ENCODE results near the gene BOK. TPM values are rescaled to one million over a fixed set of nuclear protein-coding genes. Genes with fewer than 3 reads are reported as not detected.

BOK gene
- total RNA-seq, 1 experiment from 2014 or later, result 41.5 TPM

DNA sequence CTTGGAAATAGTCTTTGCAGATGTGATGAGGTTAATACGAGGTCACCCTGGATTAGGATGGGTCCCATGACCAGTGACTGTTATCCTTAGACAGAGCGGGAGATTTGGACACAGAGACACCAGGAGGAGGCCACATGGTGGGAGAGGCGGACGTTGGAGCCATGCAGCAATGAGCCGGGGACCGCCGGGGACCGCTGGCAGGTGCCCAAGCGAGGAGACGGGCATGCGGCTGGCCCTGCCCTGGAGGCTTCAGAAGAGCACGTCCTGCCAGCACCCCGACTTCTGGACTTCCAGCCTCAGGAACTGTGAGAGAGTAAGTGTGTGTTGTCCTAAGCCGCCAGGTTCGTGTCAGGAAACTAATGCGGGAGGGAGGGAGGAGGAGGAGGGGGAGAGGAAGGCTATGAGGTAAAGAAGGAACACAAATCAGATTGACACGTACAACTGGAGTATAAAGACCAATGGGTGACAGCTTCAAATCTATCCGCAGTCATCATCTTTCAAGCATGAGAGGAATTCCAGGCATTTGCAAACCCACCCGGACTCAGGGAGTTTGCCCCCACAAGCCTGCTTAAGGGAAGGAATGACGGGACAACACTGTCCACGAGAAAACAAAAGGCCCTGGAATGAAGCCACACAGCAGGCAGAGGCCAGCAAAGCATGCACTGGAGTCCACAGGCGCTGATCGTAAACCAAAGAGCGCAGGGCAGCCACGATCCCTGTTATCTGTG is 11.6 kb upstream of the BOK start:
- TF ChIP-seq RAD21 (IDR thresholded peaks at IDR 0.05; ENCODE audit: low read depth), result no peak
- TF ChIP-seq SIN3A (IDR thresholded peaks at IDR 0.05; ENCODE audit: low read depth), result no peak
- TF ChIP-seq ELF1 (IDR thresholded peaks at IDR 0.05; ENCODE audit: borderline replicate concordance, low read depth), result no peak
- TF ChIP-seq, protein P1, sequence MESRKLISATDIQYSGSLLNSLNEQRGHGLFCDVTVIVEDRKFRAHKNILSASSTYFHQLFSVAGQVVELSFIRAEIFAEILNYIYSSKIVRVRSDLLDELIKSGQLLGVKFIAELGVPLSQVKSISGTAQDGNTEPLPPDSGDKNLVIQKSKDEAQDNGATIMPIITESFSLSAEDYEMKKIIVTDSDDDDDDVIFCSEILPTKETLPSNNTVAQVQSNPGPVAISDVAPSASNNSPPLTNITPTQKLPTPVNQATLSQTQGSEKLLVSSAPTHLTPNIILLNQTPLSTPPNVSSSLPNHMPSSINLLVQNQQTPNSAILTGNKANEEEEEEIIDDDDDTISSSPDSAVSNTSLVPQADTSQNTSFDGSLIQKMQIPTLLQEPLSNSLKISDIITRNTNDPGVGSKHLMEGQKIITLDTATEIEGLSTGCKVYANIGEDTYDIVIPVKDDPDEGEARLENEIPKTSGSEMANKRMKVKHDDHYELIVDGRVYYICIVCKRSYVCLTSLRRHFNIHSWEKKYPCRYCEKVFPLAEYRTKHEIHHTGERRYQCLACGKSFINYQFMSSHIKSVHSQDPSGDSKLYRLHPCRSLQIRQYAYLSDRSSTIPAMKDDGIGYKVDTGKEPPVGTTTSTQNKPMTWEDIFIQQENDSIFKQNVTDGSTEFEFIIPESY (IDR thresholded peaks at IDR 0.05; ENCODE audit: extremely low read depth, insufficient replicate concordance, low read length), result no peak
- no peak for TF ChIP-seq POLR2A (IDR thresholded peaks at IDR 0.05; ENCODE audit: borderline replicate concordance, extremely low read depth, insufficient read depth, insufficient read length)
- ChIA-PET RAD21 (ENCODE audit: low non-redundant PET in 1 of 2, low total read pairs in 2 of 2, uncharacterized antibody in 2 of 2, unreplicated experiment in 2 of 2) (no interaction called here), CTCF (no interaction called here), POLR2A (no interaction called here)
- H3K27me3 ChIP-seq (ENCODE audit: insufficient read depth, low read length), result no peaks in the 10 kb centered on the region
- ATAC-seq (no peak), DNase-seq (ENCODE audit: low read depth, low spot score) (no peak)
- no peak overlapping the region for H3K4me3 ChIP-seq (replicated peaks in 1 of 2; ENCODE audit: low read depth in 1 of 2, low read length in 2 of 2)
- H3K27ac ChIP-seq (ENCODE audit: low read depth, low read length), result no peak overlapping the region
- H2AFZ ChIP-seq (ENCODE audit: low read depth, low read length, poor library complexity, severe bottlenecking), result no peak overlapping the region
- no peaks in the 10 kb centered on the region for H3K9me3 ChIP-seq (ENCODE audit: control insufficient read depth in 1 of 2, insufficient read depth in 1 of 2, low read depth in 1 of 2, low read length in 2 of 2)
- H4K20me1 ChIP-seq (ENCODE audit: insufficient read depth), result no peaks in the 10 kb centered on the region
- no peaks in the 10 kb centered on the region for H3K79me2 ChIP-seq (ENCODE audit: insufficient read depth, low read length)
- peaks cover 9 to 37% of the 10 kb centered on the region in 2 experiments for H3K4me1 ChIP-seq (ENCODE audit: control insufficient read depth in 1 of 2, insufficient read depth in 2 of 2, low read length in 2 of 2)
- no peak overlapping the region for H3K4me2 ChIP-seq (ENCODE audit: low read length)
- no peaks in the 10 kb centered on the region for H3K9me2 ChIP-seq (ENCODE audit: insufficient read depth)
- H3K36me3 ChIP-seq (ENCODE audit: control insufficient read depth in 1 of 2, insufficient read depth in 2 of 2, low read length in 2 of 2), result no peaks in the 10 kb centered on the region
- H3K9ac ChIP-seq (ENCODE audit: low read length), result no peak overlapping the region
- BruUV-seq (replicated peaks), result no TSS peak
- intact Hi-C loops (cut with micrococcal nuclease), result loop anchor here (5.0 kb wide), 1 partner anchor 185 kb away; the partner anchor contains the start of gene D2HGDH

DNA sequence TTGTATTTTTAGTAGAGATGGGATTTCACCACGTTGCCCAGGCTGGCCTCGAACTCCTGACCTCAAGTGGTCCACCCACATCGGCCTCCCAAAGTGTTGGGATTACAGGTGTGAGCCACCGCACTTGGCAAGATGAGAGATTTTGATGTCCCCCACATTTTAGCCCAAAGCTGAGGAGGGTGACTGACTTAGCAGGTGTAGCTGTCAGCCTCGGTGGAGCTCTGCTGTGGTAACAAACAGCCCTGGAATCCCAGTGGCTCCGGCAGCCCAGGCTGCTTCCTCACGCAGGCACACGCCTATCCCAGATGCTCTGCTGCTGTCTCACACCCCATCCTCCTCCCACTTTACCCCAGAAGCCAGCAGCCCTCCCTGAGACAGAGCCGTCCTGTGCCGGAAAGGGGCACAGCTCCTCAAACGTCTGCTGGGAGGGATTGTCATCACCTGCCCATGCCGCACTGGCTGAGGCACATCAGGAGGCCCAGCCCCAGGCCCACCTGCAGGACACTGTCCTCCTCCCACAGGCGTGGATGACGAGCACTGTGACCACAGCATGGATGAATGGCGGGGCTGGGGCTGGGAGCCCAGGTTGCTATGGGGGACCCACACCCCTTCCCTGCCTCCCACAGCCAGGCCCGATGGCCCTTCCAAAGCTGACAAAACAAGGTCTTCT is 10.6 kb upstream of the BOK start:
- no peak overlapping the region for H3K9ac ChIP-seq (ENCODE audit: low read length)
- BruUV-seq (replicated peaks), result no TSS peak
- no peaks in the 10 kb centered on the region for H3K9me3 ChIP-seq (ENCODE audit: control insufficient read depth in 1 of 2, insufficient read depth in 1 of 2, low read depth in 1 of 2, low read length in 2 of 2)
- H3K36me3 ChIP-seq (ENCODE audit: control insufficient read depth in 1 of 2, insufficient read depth in 2 of 2, low read length in 2 of 2), result no peaks in the 10 kb centered on the region
- intact Hi-C loops (cut with micrococcal nuclease), result loop anchor here (5.0 kb wide), 1 partner anchor 184 kb away; the partner anchor contains the start of gene D2HGDH
- ATAC-seq (no peak), DNase-seq (ENCODE audit: low read depth, low spot score) (no peak)
- no peak overlapping the region for H3K27ac ChIP-seq (ENCODE audit: low read depth, low read length)
- no peak overlapping the region for H2AFZ ChIP-seq (ENCODE audit: low read depth, low read length, poor library complexity, severe bottlenecking)
- ChIA-PET POLR2A (no interaction called here), CTCF (no interaction called here), RAD21 (ENCODE audit: low non-redundant PET in 1 of 2, low total read pairs in 2 of 2, uncharacterized antibody in 2 of 2, unreplicated experiment in 2 of 2) (no interaction called here)
- no peaks in the 10 kb centered on the region for H3K27me3 ChIP-seq (ENCODE audit: insufficient read depth, low read length)
- no peak overlapping the region for H3K4me2 ChIP-seq (ENCODE audit: low read length)
- no peaks in the 10 kb centered on the region for H3K9me2 ChIP-seq (ENCODE audit: insufficient read depth)
- H3K4me1 ChIP-seq (ENCODE audit: control insufficient read depth in 1 of 2, insufficient read depth in 2 of 2, low read length in 2 of 2), result peaks cover 9 to 37% of the 10 kb centered on the region in 2 experiments
- H3K4me3 ChIP-seq (replicated peaks in 1 of 2; ENCODE audit: low read depth in 1 of 2, low read length in 2 of 2), result no peak overlapping the region
- H3K79me2 ChIP-seq (ENCODE audit: insufficient read depth, low read length), result no peaks in the 10 kb centered on the region
- H4K20me1 ChIP-seq (ENCODE audit: insufficient read depth), result no peaks in the 10 kb centered on the region
- TF ChIP-seq JUND (IDR thresholded peaks at IDR 0.05) (no peak), TCF7L2 (IDR thresholded peaks at IDR 0.05; ENCODE audit: borderline replicate concordance, extremely low read depth, insufficient read depth, insufficient read length) (no peak), POLR2AphosphoS5 (IDR thresholded peaks at IDR 0.05; ENCODE audit: low read depth, low read length) (no peak), CEBPB (IDR thresholded peaks at IDR 0.05; ENCODE audit: low read depth) (no peak), SRF (IDR thresholded peaks at IDR 0.05; ENCODE audit: low read depth) (no peak), EZH2 (IDR thresholded peaks at IDR 0.05) (no peak), FOSL1 (IDR thresholded peaks at IDR 0.05; ENCODE audit: low read depth) (no peak), CBX3 (IDR thresholded peaks at IDR 0.05; ENCODE audit: low read depth) (no peak), SIN3A (IDR thresholded peaks at IDR 0.05; ENCODE audit: low read depth) (no peak)
- TF ChIP-seq, protein P1 (IDR thresholded peaks at IDR 0.05; ENCODE audit: extremely low read depth, insufficient replicate concordance, low read length), result no peak

Measured in HCT116 (cell line).